CD4-positive, alpha-beta T cell (primary cell): ENCODE measurements around the gene RBM38. TPM values are rescaled to one million over a fixed set of nuclear protein-coding genes. Genes with fewer than 3 reads are reported as not detected.

Source experiments
- ATAC-seq: fragments of 200-7000 bp; cut with Tn5 transposase; one replicate; pipeline ENCODE4 v1.10.0; 2022; ENCODE audit warnings: mild to moderate bottlenecking; ENCODE audit not compliant: poor library complexity
- CTCF ChIA-PET: fragments of 350-600 bp; sonication (Branson Sonifier 250); formaldehyde crosslinking; loops from one replicate; lab custom pipeline; 2021; ENCODE audit warnings: antibody characterized with exemption, inconsistent platforms; lab: Charles Lee
- POLR2A ChIA-PET: fragments of 350-600 bp; sonication (Branson Sonifier 250); formaldehyde crosslinking; loops from one replicate; lab custom pipeline; 2021; ENCODE audit warnings: antibody characterized with exemption, inconsistent platforms; lab: Charles Lee
- DNase-seq, 14 experiments: peaks; one replicate each; pipeline ENCODE4 v3.0.0-alpha.2; 2013 to 2020; ENCODE audit warnings: mixed read lengths in 2 of 14
- H3K27ac ChIP-seq, 2 donors: one replicate each; pipeline versions ENCODE4 v1.5.1 to v1.7.0; 2013; ENCODE audit warnings: low read length in 2 of 2, low read depth in 1 of 2, mild to moderate bottlenecking in 1 of 2
- H3K27me3 ChIP-seq, 2 experiments: 1 replicate in 1 of 2; 2 replicates in 1 of 2; pipeline versions ENCODE4 v1.6.1 to v1.7.0; 2013; ENCODE audit warnings: low read length in 2 of 2, control low read depth in 1 of 2, mild to moderate bottlenecking in 1 of 2, moderate library complexity in 1 of 2; ENCODE audit not compliant: insufficient read depth in 2 of 2, control insufficient read depth in 1 of 2
- H3K36me3 ChIP-seq: one replicate; pipeline ENCODE4 v1.6.1; 2013; ENCODE audit warnings: low read length, control low read depth; ENCODE audit not compliant: insufficient read depth
- H3K4me1 ChIP-seq: one replicate; pipeline ENCODE4 v1.6.1; 2013; ENCODE audit warnings: low read length, control low read depth; ENCODE audit not compliant: insufficient read depth
- H3K4me3 ChIP-seq: one replicate; pipeline ENCODE4 v1.5.1; 2013; ENCODE audit warnings: mild to moderate bottlenecking, low read length, moderate library complexity
- H3K9me3 ChIP-seq, 2 experiments: 1 replicate in 1 of 2; 2 replicates in 1 of 2; pipeline versions ENCODE4 v1.6.1 to v1.7.0; 2013; ENCODE audit warnings: low read length in 2 of 2, mild to moderate bottlenecking in 2 of 2, control low read depth in 1 of 2, moderate library complexity in 1 of 2; ENCODE audit not compliant: control insufficient read depth in 1 of 2, insufficient read depth in 1 of 2
- H3K27ac Mint-ChIP-seq: one replicate; pipeline ENCODE4 v1.8.0; 2020; ENCODE audit warnings: mixed read lengths
- H3K27me3 Mint-ChIP-seq: one replicate; pipeline ENCODE4 v1.8.0; 2021; ENCODE audit warnings: mixed read lengths
- H3K36me3 Mint-ChIP-seq: one replicate; pipeline ENCODE4 v1.8.0; 2021; ENCODE audit warnings: low read depth, mixed read lengths
- H3K4me1 Mint-ChIP-seq: one replicate; pipeline ENCODE4 v1.8.0; 2021; ENCODE audit warnings: low read depth, mixed read lengths
- H3K4me3 Mint-ChIP-seq: one replicate; pipeline ENCODE4 v1.8.0; 2020; ENCODE audit warnings: mild to moderate bottlenecking, mixed read lengths
- H3K9me3 Mint-ChIP-seq: one replicate; pipeline ENCODE4 v1.8.0; 2020; ENCODE audit warnings: mixed read lengths
- intact Hi-C, 2 experiments: fragments of 100-400 bp; cut with DNase I in 1 of 2; cut with micrococcal nuclease in 1 of 2; formaldehyde crosslinking; loops; one replicate each; pipeline versions ENCODE4 v1.15.1 to v1.9.0; 2023 to 2025; cut with DNase I, micrococcal nuclease
- total RNA-seq, 174 experiments: library from RNA in 2 of 174; stranded (reverse) in 2 of 174; gene quantifications; one replicate each; pipeline ENCODE4 v1.2.3 and lab custom pipeline; 2021 to 2026
- TF ChIP-seq, protein P1 (sequence below): fragments of 200-600 bp; IDR thresholded peaks from one replicate; pipeline ENCODE4 v1.8.0; 2022; ENCODE audit warnings: antibody characterized with exemption, mild to moderate bottlenecking

The RBM38 gene
- total RNA-seq, 2 experiments from 2014 or later = 604 to 645 TPM

DNA sequence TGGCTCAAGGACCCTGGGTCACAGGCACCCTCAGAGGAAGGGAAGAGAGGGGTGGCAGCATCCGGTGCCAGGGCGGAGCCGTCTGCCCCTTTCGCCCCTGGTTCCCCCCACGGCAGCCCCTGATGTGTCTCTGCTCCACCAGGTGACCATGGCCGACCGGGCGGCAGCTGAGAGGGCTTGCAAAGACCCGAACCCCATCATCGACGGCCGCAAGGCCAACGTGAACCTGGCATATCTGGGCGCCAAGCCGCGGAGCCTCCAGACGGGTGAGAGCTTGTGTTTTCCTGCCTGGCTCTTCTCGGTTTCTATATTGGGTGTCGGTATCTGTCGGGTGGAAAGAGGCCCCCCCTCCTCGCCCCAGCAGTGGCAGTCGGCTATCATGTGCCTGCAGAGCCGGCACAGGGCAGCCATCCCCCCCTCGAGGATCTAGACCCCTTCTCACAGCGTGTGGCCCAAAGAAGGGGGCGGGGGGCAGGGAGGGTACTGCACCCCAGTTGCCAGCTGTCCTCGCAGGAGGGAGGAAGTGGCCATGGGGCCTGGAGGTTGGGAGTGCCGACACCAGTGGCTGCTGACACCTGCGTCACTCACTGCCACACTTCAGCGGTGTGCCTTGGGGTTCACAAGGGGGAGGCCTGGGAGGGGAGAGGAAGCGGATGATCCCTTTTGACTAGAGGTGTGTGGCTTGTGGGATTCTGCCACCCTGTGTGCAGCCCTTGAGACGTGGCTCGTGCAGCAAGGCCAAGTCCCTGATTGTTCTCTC, 1.5 kb downstream of the RBM38 start:
- intact Hi-C loops = loop anchor here (5.0 kb wide), 3 partner anchors 320 to 1500 kb away; partner anchors contain the start of genes PMEPA1 (in 1 of the 2) and RAB22A (in 1 of the 2)
- H3K27me3 Mint-ChIP-seq = peaks cover 7% of the 10 kb centered on the region
- H3K36me3 Mint-ChIP-seq = peaks cover 70% of the 10 kb centered on the region
- peak; percentile 68 to 96 (median 82) for DNase-seq
- Histone ChIP-seq H3K36me3 (peaks cover 47% of the 10 kb centered on the region), H3K4me3 (peak overlapping the region; percentile 72), H3K9me3 (no peaks in the 10 kb centered on the region), H3K27me3 (no peaks in the 10 kb centered on the region), H3K4me1 (peaks cover 79% of the 10 kb centered on the region), H3K27ac (peak overlapping the region; percentile 83 to 88)
- no peaks in the 10 kb centered on the region for H3K9me3 Mint-ChIP-seq
- ChIA-PET CTCF (interaction anchor here (0.9 kb wide), 1 partner anchor 11 kb away, joined by 5 read pairs; no protein-coding TSS in a partner anchor), POLR2A (interaction anchor here (0.6 to 6.3 kb wide), 19 partner anchors 8 to 1772 kb away, joined by 3 to 132 read pairs (median 5); partner anchors contain the start of gene ZBP1)
- H3K27ac Mint-ChIP-seq = peak overlapping the region; percentile 96
- peak overlapping the region; percentile 99 for H3K4me3 Mint-ChIP-seq
- peaks cover 68% of the 10 kb centered on the region for H3K4me1 Mint-ChIP-seq
- peak; percentile 59 for ATAC-seq
- TF ChIP-seq, protein P1, sequence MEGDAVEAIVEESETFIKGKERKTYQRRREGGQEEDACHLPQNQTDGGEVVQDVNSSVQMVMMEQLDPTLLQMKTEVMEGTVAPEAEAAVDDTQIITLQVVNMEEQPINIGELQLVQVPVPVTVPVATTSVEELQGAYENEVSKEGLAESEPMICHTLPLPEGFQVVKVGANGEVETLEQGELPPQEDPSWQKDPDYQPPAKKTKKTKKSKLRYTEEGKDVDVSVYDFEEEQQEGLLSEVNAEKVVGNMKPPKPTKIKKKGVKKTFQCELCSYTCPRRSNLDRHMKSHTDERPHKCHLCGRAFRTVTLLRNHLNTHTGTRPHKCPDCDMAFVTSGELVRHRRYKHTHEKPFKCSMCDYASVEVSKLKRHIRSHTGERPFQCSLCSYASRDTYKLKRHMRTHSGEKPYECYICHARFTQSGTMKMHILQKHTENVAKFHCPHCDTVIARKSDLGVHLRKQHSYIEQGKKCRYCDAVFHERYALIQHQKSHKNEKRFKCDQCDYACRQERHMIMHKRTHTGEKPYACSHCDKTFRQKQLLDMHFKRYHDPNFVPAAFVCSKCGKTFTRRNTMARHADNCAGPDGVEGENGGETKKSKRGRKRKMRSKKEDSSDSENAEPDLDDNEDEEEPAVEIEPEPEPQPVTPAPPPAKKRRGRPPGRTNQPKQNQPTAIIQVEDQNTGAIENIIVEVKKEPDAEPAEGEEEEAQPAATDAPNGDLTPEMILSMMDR = no peak

DNA sequence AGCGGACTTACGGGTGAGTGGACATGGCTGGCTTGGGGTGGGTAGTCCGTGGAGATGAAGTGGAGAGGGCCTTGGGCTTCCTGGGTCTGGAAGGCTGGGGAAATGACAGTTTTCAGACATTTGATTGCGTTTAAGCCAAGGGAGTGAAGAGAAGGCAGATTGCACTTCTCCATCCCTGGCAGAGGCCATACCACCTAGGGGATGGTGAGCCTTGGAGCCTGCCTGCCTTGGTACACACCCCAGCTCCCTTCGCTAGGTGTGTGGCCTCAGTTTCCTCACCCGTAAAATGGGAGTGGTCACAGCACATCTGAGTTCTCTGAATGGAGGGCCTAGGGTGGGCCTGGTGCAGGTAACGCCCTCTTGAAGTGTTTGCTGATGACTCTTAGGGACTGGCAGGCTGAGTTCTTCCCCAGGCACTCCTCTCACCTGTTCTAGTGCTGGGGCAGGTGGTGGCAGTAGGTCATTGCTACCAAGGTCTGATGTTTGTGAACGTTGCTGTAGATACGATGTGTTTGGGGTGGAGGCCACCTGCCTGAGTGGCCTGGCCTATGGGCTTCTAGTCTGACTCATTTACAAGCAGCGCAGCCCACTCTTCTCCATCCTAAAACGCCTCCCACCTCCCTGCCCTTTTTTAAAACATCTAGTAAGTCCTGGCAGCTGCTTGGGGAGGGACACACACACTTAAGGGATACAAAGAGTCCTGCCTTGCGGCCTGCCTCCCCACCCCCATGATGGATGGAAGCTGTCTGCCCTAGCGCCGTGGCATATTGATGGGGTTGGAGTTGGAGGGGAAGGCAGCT, 2.3 kb downstream of the RBM38 start:
- no peaks in the 10 kb centered on the region for H3K9me3 ChIP-seq
- H3K4me1 ChIP-seq = peaks cover 87% of the 10 kb centered on the region
- H3K4me3 Mint-ChIP-seq = peak overlapping the region; percentile 99
- no peak for ATAC-seq
- peaks cover 75% of the 10 kb centered on the region for H3K4me1 Mint-ChIP-seq
- CTCF ChIA-PET = no interaction called here
- H3K27me3 Mint-ChIP-seq = peaks cover 10% of the 10 kb centered on the region
- peaks cover 79% of the 10 kb centered on the region for H3K36me3 Mint-ChIP-seq
- POLR2A ChIA-PET = interaction anchor here (1.0 to 6.3 kb wide), 13 partner anchors 7 to 235 kb away, joined by 3 to 132 read pairs (median 6); no protein-coding TSS in a partner anchor
- TF ChIP-seq, protein P1 = no peak
- peak overlapping the region; percentile 96 for H3K27ac Mint-ChIP-seq
- peaks cover 48% of the 10 kb centered on the region for H3K36me3 ChIP-seq
- H3K9me3 Mint-ChIP-seq = no peaks in the 10 kb centered on the region
- H3K27ac ChIP-seq = peak overlapping the region; percentile 52 to 88
- intact Hi-C loops = loop anchor here (5.0 kb wide), 3 partner anchors 319 to 1499 kb away; partner anchors contain the start of genes PMEPA1 (in 1 of the 2) and RAB22A (in 1 of the 2)
- peak overlapping the region; percentile 72 for H3K4me3 ChIP-seq
- no peaks in the 10 kb centered on the region for H3K27me3 ChIP-seq
- peak in 1 of 14 experiments; percentile 43 for DNase-seq
